GM18907 (cell line): ENCODE results near the gene GRIP1.

Source experiments
- ATAC-seq: cut with Tn5 transposase; IDR thresholded peaks from one replicate; pipeline ENCODE4 v1.9.1; 2021; ENCODE audit warnings: mild to moderate bottlenecking, moderate library complexity; ENCODE audit not compliant: unreplicated experiment

Gene GRIP1

GRCh38 chr12:66398931-66399910, 279.7 kb downstream of the GRIP1 start:
- ATAC-seq: no peak

GRCh38 chr12:66397574-66398290, 281.1 kb downstream of the GRIP1 start:
- no peak for ATAC-seq

- no peak for ATAC-seq
These were observed 285.0 kb downstream of the GRIP1 start for GRCh38 chr12:66393890-66394289.

DNA sequence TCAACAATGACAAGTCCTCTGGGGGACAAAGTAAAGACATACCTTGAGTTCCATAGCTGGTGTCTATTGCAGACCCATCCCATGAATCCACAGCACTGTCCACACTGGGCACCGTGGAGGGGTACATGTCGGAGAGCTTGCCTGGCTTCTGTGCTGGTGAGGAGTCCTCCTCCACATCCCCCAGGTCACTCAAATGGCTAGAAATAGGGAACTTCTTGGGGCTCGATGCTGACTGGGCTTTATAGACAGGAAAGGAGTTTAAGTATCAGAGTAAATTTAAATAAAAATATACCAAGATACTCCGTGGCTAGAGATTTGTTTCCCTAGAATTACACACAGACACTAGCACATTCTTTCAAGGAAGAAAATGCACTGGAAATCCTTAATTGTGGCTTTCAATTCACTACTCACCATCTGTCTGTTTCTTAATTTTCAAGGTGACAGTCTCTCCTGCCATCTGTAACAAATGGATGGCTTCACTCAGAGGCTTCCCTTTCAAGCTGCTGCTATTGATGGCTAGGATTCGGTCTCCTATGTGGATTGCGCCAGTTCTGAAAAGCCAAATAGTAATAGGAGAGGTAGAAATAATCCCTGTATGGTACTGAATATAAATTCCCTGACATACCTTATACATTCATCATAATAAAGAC, 286.5 kb downstream of the GRIP1 start:
- ATAC-seq: no peak

- ATAC-seq: no peak
These were observed 290.4 kb downstream of the GRIP1 start for GRCh38 chr12:66388517-66388916.

DNA sequence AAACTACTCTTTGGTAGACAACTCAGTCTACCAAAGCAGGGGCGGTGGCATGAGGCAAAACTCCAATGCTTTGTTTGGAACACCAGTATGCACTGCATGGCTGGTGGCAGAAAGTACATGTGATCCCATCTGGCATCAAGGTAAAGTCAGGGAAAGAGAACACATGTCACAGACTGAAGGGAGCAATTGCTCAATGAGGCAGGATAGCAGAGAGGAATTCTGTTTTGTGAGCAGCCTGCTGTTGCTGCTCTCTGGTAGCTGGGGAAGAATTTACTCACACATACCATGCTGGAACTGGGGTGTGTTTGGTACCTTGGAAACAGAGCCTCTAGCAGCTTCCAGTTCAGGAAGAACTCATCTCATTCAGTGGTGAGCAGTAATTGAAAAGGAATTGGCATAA, 291.8 kb downstream of the GRIP1 start:
- ATAC-seq: no peak

DNA sequence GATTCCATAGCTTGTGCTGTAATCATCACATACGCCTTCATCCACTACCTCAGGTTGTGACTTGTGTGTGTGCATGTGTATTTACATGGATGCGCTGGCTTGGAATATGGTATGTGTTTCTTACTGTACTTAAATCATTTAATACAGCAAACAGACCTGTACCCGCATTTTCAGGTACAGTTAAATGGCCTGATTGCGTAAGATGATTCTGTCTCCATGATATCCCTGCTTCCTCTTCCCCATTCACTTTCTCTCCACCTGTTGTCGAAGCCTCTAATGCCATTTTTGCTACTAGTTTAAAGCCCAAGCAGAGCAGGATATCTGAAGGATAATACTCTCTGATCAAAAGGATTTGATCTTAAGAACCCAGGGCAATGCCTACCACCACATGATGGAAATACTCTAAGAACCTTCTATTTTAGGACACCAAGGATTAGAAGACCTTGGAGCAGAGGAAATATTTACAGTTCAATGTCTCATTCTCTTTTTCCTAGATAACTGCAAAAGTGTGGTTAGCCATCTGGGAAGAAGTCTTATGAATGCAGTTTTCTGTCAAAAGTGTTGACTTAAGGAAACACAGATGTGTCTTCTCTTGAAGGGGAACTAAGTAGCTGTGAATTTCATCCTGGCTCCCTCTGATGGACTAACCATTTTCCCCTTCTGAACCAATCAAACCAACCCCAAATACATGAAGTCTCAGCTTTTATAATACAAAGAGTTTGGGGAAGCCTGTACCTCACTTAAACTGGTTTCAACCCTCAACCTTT, 297.9 kb downstream of the GRIP1 start:
- ATAC-seq: no peak

- ATAC-seq: no peak
These were observed 299.3 kb downstream of the GRIP1 start for GRCh38 chr12:66379616-66380015.

DNA sequence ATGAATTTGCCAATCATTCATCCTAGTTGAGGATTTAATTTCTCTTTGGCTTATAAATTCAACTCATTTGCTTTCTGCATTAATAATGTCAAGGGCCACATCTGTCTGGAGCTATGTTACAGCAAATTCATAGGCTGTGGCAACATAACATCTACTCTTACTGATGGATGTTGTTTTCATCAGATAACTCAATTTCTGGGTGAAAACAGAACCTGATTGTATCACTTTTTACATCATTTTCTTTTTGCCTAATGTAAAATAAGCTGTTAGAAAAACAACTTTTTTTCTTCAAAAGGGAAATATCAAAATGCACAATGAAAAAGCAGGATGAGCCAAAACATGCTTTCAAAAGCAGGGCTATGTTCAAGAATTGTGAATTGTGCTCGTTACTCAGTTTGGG, 303.3 kb downstream of the GRIP1 start:
- ATAC-seq: no peak

- no peak for ATAC-seq
These were observed 306.9 kb downstream of the GRIP1 start for GRCh38 chr12:66371982-66372381.

GRCh38 chr12:66367015-66367667, 311.7 kb downstream of the GRIP1 start:
- no peak for ATAC-seq

- no peak for ATAC-seq
These were observed 313.0 kb downstream of the GRIP1 start for GRCh38 chr12:66365718-66366490.

DNA sequence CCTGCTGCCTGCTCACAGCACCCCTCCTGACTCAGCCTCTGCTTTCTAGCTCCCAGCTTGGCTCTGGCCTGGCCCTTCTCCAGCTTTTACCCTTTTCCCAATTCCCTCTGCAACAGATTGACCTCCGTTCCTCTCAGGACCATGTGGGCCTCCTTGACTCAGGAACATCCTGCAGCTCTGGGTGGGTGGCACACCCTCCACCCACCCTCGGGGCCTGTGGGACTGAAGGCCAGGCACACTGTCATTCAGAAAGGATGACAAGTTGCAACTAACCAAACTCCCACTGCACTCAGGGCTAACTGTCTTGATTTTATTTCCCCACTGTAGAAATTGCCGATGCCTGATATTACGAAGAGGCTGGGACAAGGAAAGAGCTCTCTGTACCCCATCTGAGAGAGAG, 317.2 kb downstream of the GRIP1 start:
- no peak for ATAC-seq

GRCh38 chr12:66359300-66359699, 319.6 kb downstream of the GRIP1 start:
- ATAC-seq: no peak

DNA sequence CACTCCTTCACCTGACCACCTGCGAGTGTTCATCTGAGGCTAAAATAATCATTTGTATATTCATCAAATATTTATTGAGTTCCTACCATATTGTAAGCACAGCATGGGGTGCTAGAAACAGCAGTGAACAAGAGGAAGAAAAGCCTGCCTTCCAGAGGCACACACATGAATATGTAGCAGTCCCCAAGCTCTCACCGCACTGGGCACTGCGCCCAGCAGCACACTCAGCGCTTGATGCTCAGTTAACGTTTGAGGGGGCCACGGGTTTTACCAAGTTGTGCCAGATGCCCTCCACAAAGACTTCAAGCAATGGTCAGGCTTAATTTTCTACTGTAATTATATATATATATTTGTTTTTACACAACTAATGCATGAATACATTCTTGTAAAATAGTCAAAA, 324.6 kb downstream of the GRIP1 start:
- ATAC-seq: no peak

GRCh38 chr12:66352899-66353298, 326.0 kb downstream of the GRIP1 start:
- no peak for ATAC-seq

- no peak for ATAC-seq
These were observed 326.7 kb downstream of the GRIP1 start for GRCh38 chr12:66352197-66352596.

DNA sequence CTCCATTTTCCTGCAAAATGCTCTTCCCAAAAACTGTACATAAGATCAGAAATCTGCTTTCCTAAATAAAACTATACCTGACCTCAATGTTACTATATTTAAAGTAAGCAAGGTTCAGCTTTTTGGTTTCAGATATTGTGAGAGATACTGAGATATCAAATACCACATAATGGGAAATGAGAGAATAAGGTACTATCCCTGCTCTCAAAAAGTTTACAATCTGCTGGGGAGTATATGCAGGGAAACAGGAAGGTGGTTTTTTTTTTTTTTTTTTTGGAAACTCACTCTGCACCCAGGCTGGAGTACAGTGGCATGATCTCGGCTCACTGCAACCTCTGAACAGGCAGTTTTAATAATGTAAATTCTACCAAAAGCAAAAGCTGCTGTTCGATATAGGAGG, 327.6 kb downstream of the GRIP1 start:
- no peak for ATAC-seq

DNA sequence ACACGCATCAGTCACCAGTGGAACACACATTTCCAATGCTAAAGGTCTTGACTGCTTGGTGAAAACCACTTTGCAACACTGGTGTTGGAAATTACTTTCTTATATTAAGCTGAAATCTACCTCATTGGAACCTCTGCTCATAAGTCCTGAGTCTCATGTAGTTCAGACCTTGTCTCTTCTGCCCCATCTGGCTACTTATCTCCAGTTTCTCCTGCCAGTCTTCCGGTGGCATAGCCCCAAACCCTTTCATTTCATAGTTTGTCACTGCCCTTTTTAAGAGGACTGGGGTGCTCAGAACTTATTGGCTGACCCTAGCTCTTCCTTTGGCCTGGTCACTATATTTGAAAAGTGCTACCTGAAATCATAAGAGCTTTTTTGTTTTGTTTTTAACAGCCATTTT, 332.9 kb downstream of the GRIP1 start:
- no peak for ATAC-seq

- ATAC-seq: no peak
These were observed 333.7 kb downstream of the GRIP1 start for GRCh38 chr12:66345212-66345611.
